WTC11 (cell line): ENCODE measurements around the gene KBTBD8.

Experiments used
- ATF1 ChIP-seq: sonication (generic); formaldehyde crosslinking; IDR thresholded peaks from 2 replicates; pipeline ENCODE4 v1.8.1; 2023; ENCODE audit warnings: mild to moderate bottlenecking, moderate library complexity, missing genetic modification reagents
- ETV6 ChIP-seq: sonication (generic); formaldehyde crosslinking; IDR thresholded peaks from 2 replicates; pipeline ENCODE4 v1.8.1; 2022; ENCODE audit warnings: mild to moderate bottlenecking, missing genetic modification reagents
- FOXK1 ChIP-seq: sonication (generic); formaldehyde crosslinking; IDR thresholded peaks from 2 replicates; pipeline ENCODE4 v1.8.0; 2022; ENCODE audit warnings: mild to moderate bottlenecking, moderate library complexity, missing genetic modification reagents
- GABPB1 ChIP-seq: sonication (generic); formaldehyde crosslinking; IDR thresholded peaks from 2 replicates; pipeline ENCODE4 v1.8.1; 2023; ENCODE audit warnings: mild to moderate bottlenecking, missing genetic modification reagents
- GRHL2 ChIP-seq: fragments of 250-450 bp; sonication (Bioruptor Pico); IDR thresholded peaks from 2 replicates; pipeline ENCODE4 v1.8.0; 2022; ENCODE audit warnings: mild to moderate bottlenecking, moderate library complexity; ENCODE audit not compliant: insufficient replicate concordance, severe bottlenecking
- HMGXB4 ChIP-seq: sonication (generic); formaldehyde crosslinking; IDR thresholded peaks from 2 replicates; pipeline ENCODE4 v1.8.1; 2023; ENCODE audit warnings: mild to moderate bottlenecking, moderate library complexity, missing genetic modification reagents
- SP1 ChIP-seq: sonication (generic); formaldehyde crosslinking; conservative IDR thresholded peaks from 2 replicates; pipeline ENCODE4 v1.8.1; 2022; ENCODE audit warnings: missing genetic modification reagents
- TP53 ChIP-seq: sonication (generic); formaldehyde crosslinking; IDR thresholded peaks from 2 replicates; pipeline ENCODE4 v1.8.1; 2023; ENCODE audit warnings: mild to moderate bottlenecking, missing genetic modification reagents
- ZNF121 ChIP-seq: sonication (generic); formaldehyde crosslinking; IDR thresholded peaks from 2 replicates; pipeline ENCODE4 v1.8.0; 2023; ENCODE audit warnings: missing genetic modification reagents
- TF ChIP-seq, protein P1 (sequence below): fragments of 200-600 bp; IDR thresholded peaks from 2 replicates; pipeline ENCODE4 v1.8.0; 2022; ENCODE audit warnings: antibody characterized with exemption
- TF ChIP-seq, protein P2 (sequence below): sonication (generic); formaldehyde crosslinking; IDR thresholded peaks from 2 replicates; pipeline ENCODE4 v1.8.0; 2022; ENCODE audit warnings: mild to moderate bottlenecking, missing genetic modification reagents

DNA sequence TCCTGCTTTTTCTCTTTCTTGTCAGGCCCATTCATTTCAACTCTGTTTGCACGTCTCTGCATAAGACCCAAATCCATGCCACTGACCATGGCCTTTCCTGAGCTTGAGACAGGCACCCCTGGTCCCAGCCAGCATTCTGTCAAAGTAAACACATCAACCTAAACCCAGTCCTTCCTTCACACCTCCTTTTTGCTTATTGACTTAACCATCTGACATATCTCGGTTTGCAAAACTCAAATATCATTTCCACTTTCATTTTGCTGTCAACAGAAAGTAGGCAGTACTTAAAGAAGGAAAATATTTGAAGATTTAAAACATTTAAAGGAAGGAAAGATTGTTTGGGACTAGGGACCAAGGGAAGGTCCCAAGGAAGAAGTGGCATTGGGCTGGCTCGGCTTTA, 48.2 kb upstream of the KBTBD8 start:
- TF ChIP-seq, protein P1, sequence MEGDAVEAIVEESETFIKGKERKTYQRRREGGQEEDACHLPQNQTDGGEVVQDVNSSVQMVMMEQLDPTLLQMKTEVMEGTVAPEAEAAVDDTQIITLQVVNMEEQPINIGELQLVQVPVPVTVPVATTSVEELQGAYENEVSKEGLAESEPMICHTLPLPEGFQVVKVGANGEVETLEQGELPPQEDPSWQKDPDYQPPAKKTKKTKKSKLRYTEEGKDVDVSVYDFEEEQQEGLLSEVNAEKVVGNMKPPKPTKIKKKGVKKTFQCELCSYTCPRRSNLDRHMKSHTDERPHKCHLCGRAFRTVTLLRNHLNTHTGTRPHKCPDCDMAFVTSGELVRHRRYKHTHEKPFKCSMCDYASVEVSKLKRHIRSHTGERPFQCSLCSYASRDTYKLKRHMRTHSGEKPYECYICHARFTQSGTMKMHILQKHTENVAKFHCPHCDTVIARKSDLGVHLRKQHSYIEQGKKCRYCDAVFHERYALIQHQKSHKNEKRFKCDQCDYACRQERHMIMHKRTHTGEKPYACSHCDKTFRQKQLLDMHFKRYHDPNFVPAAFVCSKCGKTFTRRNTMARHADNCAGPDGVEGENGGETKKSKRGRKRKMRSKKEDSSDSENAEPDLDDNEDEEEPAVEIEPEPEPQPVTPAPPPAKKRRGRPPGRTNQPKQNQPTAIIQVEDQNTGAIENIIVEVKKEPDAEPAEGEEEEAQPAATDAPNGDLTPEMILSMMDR: no peak
- no peak for TF ChIP-seq HMGXB4 (CRISPR knock-in tag)
- no peak for TF ChIP-seq ATF1 (CRISPR knock-in tag)
- no peak for TF ChIP-seq GRHL2 (CRISPR knock-in tag)
- no peak for TF ChIP-seq FOXK1 (CRISPR knock-in tag)
- no peak for TF ChIP-seq TP53
- TF ChIP-seq ETV6 (CRISPR knock-in tag): no peak
- TF ChIP-seq, protein P2, sequence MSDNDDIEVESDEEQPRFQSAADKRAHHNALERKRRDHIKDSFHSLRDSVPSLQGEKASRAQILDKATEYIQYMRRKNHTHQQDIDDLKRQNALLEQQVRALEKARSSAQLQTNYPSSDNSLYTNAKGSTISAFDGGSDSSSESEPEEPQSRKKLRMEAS (CRISPR knock-in tag): no peak
- no peak for TF ChIP-seq GABPB1 (CRISPR knock-in tag)
- no peak for TF ChIP-seq ZNF121 (CRISPR knock-in tag)
- TF ChIP-seq SP1: no peak
